Measurements from ENCODE around the gene C18orf63.

C18orf63 gene

GRCh38 chr18:74400813-74401212, 85.2 kb downstream of the C18orf63 start:
- no peak for TF ChIP-seq TAF1 (IDR thresholded peaks at IDR 0.05; ENCODE audit: borderline replicate concordance, low read depth, low read length)
- TF ChIP-seq POLR2AphosphoS5 (IDR thresholded peaks at IDR 0.05; ENCODE audit: low read depth, low read length) = no peak
- no peak for TF ChIP-seq POLR2A (IDR thresholded peaks at IDR 0.05; ENCODE audit: low read depth, low read length)
- no peak for DNase-seq (ENCODE audit: insufficient read length)
- no peak for FAIRE-seq

DNA sequence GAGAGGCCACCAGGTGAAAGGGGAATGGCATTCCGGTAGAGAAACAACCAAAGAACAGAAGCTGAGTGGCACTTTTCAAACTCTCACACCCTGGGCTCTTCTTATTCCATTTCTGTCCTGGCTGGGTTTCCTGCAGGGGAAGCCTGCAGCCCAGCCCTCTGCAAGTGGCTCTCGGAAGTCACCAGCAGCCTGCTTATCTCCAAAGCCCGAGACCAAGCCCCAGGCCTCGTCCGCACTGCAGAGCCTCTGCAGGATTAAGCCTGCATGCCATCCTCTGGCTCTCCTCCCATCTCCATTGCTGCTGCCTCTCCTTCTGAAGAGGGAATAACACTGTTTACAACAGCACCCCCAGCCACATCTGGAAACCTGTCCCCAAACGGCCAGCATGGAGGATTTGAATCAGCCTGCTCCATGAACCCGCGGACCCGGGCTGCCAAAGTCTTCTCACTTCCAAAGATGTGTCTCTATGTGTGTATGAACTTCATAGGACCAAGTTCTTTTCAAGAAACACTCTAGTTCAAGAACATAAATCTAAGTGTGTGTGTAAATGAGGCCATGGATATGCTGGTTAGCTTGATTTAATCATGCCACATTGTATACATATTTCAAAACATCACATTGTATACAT, 87.3 kb downstream of the C18orf63 start:
- FAIRE-seq = no peak

DNA sequence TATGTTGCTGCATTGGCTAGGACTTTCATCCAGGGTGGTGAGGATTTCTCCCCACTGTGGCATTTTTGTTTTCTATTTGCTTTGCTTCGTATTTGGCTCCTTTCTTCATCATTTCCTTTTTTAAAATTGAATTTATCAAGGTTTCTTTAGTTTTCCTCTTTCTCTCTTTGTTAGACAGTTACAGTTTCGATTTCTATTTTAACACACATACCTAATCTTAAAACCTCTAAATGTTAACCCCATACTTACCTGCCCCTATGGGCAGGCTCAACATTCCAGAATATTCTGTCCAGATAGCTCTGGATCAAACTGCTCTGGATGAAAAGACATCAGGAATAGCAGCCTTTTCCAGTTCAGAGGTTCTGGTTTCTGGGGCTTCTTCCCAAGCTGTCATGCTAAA, 92.2 kb downstream of the C18orf63 start:
- TF ChIP-seq POLR2A (IDR thresholded peaks at IDR 0.05; ENCODE audit: low read depth, low read length) (no peak), TAF1 (IDR thresholded peaks at IDR 0.05; ENCODE audit: borderline replicate concordance, low read depth, low read length) (no peak), POLR2AphosphoS5 (IDR thresholded peaks at IDR 0.05; ENCODE audit: low read depth, low read length) (no peak)
- DNase-seq (ENCODE audit: insufficient read length) = no peak
- no peak for FAIRE-seq

More for the DNA sequence above, 87.3 kb downstream of the C18orf63 start:
- DNase-seq (ENCODE audit: insufficient read length) = no peak
- TF ChIP-seq POLR2AphosphoS5 (IDR thresholded peaks at IDR 0.05; ENCODE audit: low read depth, low read length) (no peak), POLR2A (IDR thresholded peaks at IDR 0.05; ENCODE audit: low read depth, low read length) (no peak), TAF1 (IDR thresholded peaks at IDR 0.05; ENCODE audit: borderline replicate concordance, low read depth, low read length) (no peak)
